GM23248 (cell line): Measurements from ENCODE around the gene GSK3A. TPM values are rescaled to one million over a fixed set of nuclear protein-coding genes. Genes with fewer than 3 reads are reported as not detected.

Experiments
- DNase-seq: peaks from one replicate; pipeline ENCODE4 v3.0.0-alpha.2; 2015
- H2AFZ ChIP-seq: fragments of 200-600 bp; sonication (generic); 2 replicates; pipeline ENCODE4 v1.6.1; 2016; ENCODE audit warnings: antibody characterized with exemption
- H3F3A ChIP-seq: fragments of 200-600 bp; sonication (generic); 2 replicates; pipeline ENCODE4 v1.6.1; 2016; ENCODE audit warnings: mild to moderate bottlenecking, antibody characterized with exemption, mixed run types; ENCODE audit not compliant: insufficient read depth
- H3K27ac ChIP-seq: fragments of 200-600 bp; sonication (generic); 2 replicates; pipeline ENCODE4 v1.5.1; 2016; ENCODE audit warnings: mild to moderate bottlenecking
- H3K27me3 ChIP-seq: fragments of 200-600 bp; sonication (generic); replicated peaks from 2 replicates; pipeline ENCODE4 v1.6.1; 2016; ENCODE audit warnings: mild to moderate bottlenecking; ENCODE audit not compliant: insufficient read depth
- H3K36me3 ChIP-seq: fragments of 200-600 bp; sonication (generic); 2 replicates; pipeline ENCODE4 v1.6.1; 2016; ENCODE audit warnings: low read depth, mild to moderate bottlenecking
- H3K4me1 ChIP-seq: fragments of 200-600 bp; sonication (generic); 2 replicates; pipeline ENCODE4 v1.6.1; 2016; ENCODE audit warnings: mild to moderate bottlenecking; ENCODE audit not compliant: insufficient read depth
- H3K4me2 ChIP-seq: fragments of 200-600 bp; sonication (generic); one replicate; pipeline ENCODE4 v1.6.1; 2016; ENCODE audit warnings: mild to moderate bottlenecking; ENCODE audit not compliant: unreplicated experiment
- H3K4me3 ChIP-seq: fragments of 200-600 bp; sonication (generic); 2 replicates; pipeline ENCODE4 v1.5.1; 2016; ENCODE audit warnings: mild to moderate bottlenecking
- H3K79me2 ChIP-seq: fragments of 200-600 bp; sonication (generic); 2 replicates; pipeline ENCODE4 v1.6.1; 2016; ENCODE audit warnings: mild to moderate bottlenecking; ENCODE audit not compliant: insufficient read depth
- H3K9ac ChIP-seq: fragments of 200-600 bp; sonication (generic); 2 replicates; pipeline ENCODE4 v1.6.1; 2016; ENCODE audit warnings: mild to moderate bottlenecking
- H3K9me2 ChIP-seq: fragments of 200-600 bp; sonication (generic); 2 replicates; pipeline ENCODE4 v1.6.1; 2016; ENCODE audit warnings: mixed run types, mild to moderate bottlenecking, moderate library complexity; ENCODE audit not compliant: insufficient read depth
- H3K9me3 ChIP-seq: fragments of 200-600 bp; sonication (generic); one replicate; pipeline ENCODE4 v1.6.1; 2017; ENCODE audit warnings: low read depth
- H4K20me1 ChIP-seq: fragments of 200-600 bp; sonication (generic); 2 replicates; pipeline ENCODE4 v1.6.0; 2016; ENCODE audit not compliant: insufficient read depth
- EZH2 ChIP-seq: fragments of 200-600 bp; sonication (generic); IDR thresholded peaks from 2 replicates; pipeline ENCODE4 v1.6.1; 2018; ENCODE audit warnings: antibody characterized with exemption, mild to moderate bottlenecking; ENCODE audit not compliant: insufficient read depth, poor library complexity, severe bottlenecking
- EZH2phosphoT487 ChIP-seq: fragments of 200-600 bp; sonication (generic); IDR thresholded peaks from 2 replicates; pipeline ENCODE4 v1.6.1; 2018; ENCODE audit warnings: antibody characterized with exemption, moderate library complexity, mild to moderate bottlenecking, low read depth; ENCODE audit not compliant: insufficient read depth
- WGBS, 2 experiments: methylation state at CpG; one replicate each; pipeline ENCODE4 v1.1.6; 2015 to 2017; ENCODE audit warnings: low lambda C conversion rate in 2 of 2, low coverage in 1 of 2; ENCODE audit errors: missing lambda C conversion rate in 2 of 2; 5-methylcytosine and 5-hydroxymethylcytosine counted together
- in situ Hi-C: fragments of 300-500 bp; cut with MboI; formaldehyde crosslinking; loops from 2 replicates; pipeline ENCODE4 v1.15.0; 2020
- polyA plus RNA-seq: library from polyadenylated mRNA; unstranded; fragments of >200 nt; fragmentation: Nextera tagmentation; extraction: Ambion mirVana; gene quantifications from 2 replicates; pipeline ENCODE4 v1.2.1, GENCODE V29; 2016
- total RNA-seq: library from RNA; depleted of rRNA; stranded (reverse); fragments of >200 nt; shearing (Covaris generic); gene quantifications from 2 replicates; pipeline ENCODE4 v1.2.3, GENCODE V29; 2014

GSK3A gene
- total and polyA plus RNA-seq, 2 experiments from 2014 or later = 13.0 to 33.4 TPM

DNA sequence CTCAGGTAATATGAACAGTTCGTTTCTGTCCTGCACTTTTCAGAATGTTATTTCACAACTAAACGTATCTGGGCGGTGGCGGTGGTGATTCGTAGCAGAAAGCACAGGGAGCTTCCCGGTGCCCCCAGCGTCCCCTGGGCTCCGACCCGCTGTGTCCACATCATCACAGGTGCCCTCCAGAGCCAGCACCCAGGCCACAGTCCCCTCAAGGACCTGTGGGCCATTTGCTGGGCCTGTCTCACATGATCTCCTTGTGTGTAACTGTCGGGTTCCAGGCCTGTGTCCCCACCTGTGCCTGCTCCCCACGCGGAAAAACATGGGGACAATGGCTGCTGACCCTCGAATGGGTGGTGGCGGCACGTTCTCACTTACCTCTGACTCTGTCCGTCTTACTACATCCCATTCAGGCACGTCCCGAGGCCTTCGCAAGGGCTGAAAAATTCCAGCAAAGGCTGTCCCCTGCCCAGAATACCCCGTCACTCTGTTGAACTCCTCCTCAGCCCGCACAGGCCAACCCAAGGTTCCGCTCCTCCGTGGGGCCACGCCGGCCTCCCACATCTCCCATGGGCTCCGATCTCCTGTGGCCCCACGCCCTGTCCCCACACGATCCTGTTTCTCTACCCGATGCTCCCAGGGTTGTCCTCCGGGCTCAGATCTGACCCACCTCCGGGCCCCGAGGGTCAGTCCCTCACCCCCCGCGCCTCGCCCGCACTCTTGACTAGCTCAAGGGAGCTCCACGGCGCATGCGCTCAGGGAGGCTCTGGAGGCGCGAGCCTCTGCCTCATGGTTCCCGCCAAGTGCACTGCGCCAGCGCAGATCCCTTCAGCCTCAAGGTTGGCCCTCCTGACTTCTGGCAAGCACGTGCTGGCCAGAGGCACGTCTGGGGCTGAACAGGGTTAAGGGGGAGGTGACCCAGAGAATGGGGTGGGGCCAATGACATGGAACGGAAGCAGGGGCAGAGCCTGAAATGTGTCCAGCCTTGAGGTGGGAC, 46.1 kb downstream of the GSK3A start:
- no peak overlapping the region for H3K9ac ChIP-seq
- WGBS, 2 experiments = 89% methylated on average over 44 to 47 of the region's 47 CpGs
- TF ChIP-seq EZH2 (no peak), EZH2phosphoT487 (no peak)
- H3K9me3 ChIP-seq = no peaks in the 10 kb centered on the region
- no peak overlapping the region for H3K4me3 ChIP-seq
- H2AFZ ChIP-seq = no peak overlapping the region
- no peaks in the 10 kb centered on the region for H3F3A ChIP-seq
- in situ Hi-C loops = no loop called here
- peaks cover 12% of the 10 kb centered on the region for H3K4me1 ChIP-seq
- no peak for DNase-seq
- no peaks in the 10 kb centered on the region for H3K27me3 ChIP-seq
- H4K20me1 ChIP-seq = no peaks in the 10 kb centered on the region; the same call in 1 of the 2 replicates
- H3K4me2 ChIP-seq = no peak overlapping the region
- peaks cover 6% of the 10 kb centered on the region; the same call in 1 of the 2 replicates for H3K79me2 ChIP-seq
- H3K9me2 ChIP-seq = no peaks in the 10 kb centered on the region
- H3K27ac ChIP-seq = no peak overlapping the region
- H3K36me3 ChIP-seq = peaks cover 6% of the 10 kb centered on the region; the same call in 1 of the 2 replicates

DNA sequence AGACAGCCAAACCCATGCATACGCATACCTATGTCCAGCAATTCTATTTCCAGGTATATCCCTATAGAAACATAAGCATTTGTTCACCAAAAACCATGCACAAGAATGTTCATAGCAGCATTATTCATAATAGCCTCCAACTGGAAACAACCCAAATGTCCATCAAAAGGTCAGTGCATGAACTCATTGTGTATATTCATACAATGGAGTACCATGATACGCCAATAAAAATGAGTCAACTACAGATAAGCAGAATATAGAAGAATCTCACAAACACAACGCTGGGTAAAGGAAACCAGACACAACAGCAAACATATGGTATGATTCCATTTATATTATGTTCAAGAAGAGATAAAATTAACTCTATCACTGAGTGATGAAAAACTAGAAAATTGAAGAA, 48.7 kb downstream of the GSK3A start:
- no peaks in the 10 kb centered on the region for H3K27me3 ChIP-seq
- no peaks in the 10 kb centered on the region for H3F3A ChIP-seq
- H2AFZ ChIP-seq = no peak overlapping the region
- no peaks in the 10 kb centered on the region for H4K20me1 ChIP-seq
- no peaks in the 10 kb centered on the region for H3K9me3 ChIP-seq
- peaks cover 12% of the 10 kb centered on the region for H3K4me1 ChIP-seq
- peaks cover 2% of the 10 kb centered on the region; the same call in 1 of the 2 replicates for H3K36me3 ChIP-seq
- no peak overlapping the region for H3K4me2 ChIP-seq
- TF ChIP-seq EZH2phosphoT487 = no peak
- TF ChIP-seq EZH2 = no peak
- H3K79me2 ChIP-seq = no peaks in the 10 kb centered on the region
- H3K4me3 ChIP-seq = no peak overlapping the region
- H3K9ac ChIP-seq = no peak overlapping the region
- DNase-seq = no peak
- no peak overlapping the region for H3K27ac ChIP-seq
- WGBS, 2 experiments = 79 to 84% methylated on average over 3 of the region's 3 CpGs
- H3K9me2 ChIP-seq = no peaks in the 10 kb centered on the region
- in situ Hi-C loops = no loop called here

DNA sequence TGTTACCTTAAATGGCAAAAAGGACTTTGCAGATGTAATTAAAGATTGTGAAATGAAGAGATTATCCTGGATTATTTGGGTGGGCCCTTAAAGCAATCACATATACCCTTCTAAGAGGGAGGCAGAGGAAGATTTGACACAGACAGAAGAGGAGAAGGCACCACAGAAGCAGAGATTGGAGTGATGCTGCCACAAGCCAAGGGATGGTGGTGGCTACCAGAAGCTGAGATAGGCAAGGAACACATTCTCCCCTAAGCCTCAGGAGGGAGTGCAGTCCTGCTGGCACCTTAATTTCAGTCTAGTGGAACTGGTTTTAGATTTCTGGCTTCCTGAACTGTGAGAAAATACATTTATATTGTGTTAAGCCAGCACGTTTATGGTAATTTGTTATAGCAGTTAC, 49.1 kb downstream of the GSK3A start:
- no peaks in the 10 kb centered on the region for H3K27me3 ChIP-seq
- 50 to 67% methylated on average over 1 of the region's 1 CpG for WGBS, 2 experiments
- TF ChIP-seq EZH2 (no peak), EZH2phosphoT487 (no peak)
- in situ Hi-C loops = no loop called here
- no peak overlapping the region for H3K9ac ChIP-seq
- H3K4me3 ChIP-seq = no peak overlapping the region
- DNase-seq = no peak
- no peak overlapping the region for H2AFZ ChIP-seq
- H3K9me3 ChIP-seq = no peaks in the 10 kb centered on the region
- no peaks in the 10 kb centered on the region for H3F3A ChIP-seq
- no peak overlapping the region for H3K4me2 ChIP-seq
- H3K79me2 ChIP-seq = no peaks in the 10 kb centered on the region
- H3K4me1 ChIP-seq = peaks cover 12% of the 10 kb centered on the region
- H3K27ac ChIP-seq = no peak overlapping the region
- H3K9me2 ChIP-seq = no peaks in the 10 kb centered on the region
- H4K20me1 ChIP-seq = no peaks in the 10 kb centered on the region
- H3K36me3 ChIP-seq = no peaks in the 10 kb centered on the region

DNA sequence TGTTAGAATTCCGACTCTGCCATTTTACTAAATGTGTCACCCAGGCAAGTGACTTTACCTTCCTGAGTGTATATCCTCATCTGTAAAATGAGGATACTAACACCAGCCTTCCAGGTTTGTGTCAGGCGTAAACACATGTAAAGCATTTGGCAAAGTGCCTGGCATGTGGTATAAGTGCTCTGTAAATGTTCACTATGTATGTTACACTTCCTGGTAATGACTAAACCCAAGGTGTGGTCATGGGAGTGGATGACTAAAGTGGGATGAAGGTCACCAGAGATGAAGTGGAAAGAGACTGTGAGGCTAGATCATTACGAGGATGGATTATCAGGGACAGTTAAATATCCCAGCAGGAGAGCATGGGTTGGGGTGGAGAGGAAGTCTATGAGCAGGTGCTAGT, 50.5 kb downstream of the GSK3A start:
- Histone ChIP-seq H3K4me3 (no peak overlapping the region), H3K9me2 (no peaks in the 10 kb centered on the region), H3F3A (no peaks in the 10 kb centered on the region), H3K4me1 (peaks cover 12% of the 10 kb centered on the region), H4K20me1 (no peaks in the 10 kb centered on the region), H2AFZ (no peak overlapping the region), H3K27ac (no peak overlapping the region), H3K9me3 (no peaks in the 10 kb centered on the region), H3K27me3 (no peaks in the 10 kb centered on the region), H3K4me2 (no peak overlapping the region), H3K9ac (no peak overlapping the region), H3K79me2 (no peaks in the 10 kb centered on the region), H3K36me3 (no peaks in the 10 kb centered on the region)
- in situ Hi-C loops = no loop called here
- TF ChIP-seq EZH2phosphoT487 (no peak), EZH2 (no peak)
- peak; percentile 85 for DNase-seq
- 44 to 52% methylated on average over 3 of the region's 3 CpGs for WGBS, 2 experiments
